IMR-90 (cell line): Measurements from ENCODE around the gene SOWAHB. TPM values are rescaled to one million over a fixed set of nuclear protein-coding genes. Genes with fewer than 3 reads are reported as not detected.

ENCODE experiments used
- ATAC-seq: fragments of 200-7000 bp; cut with Tn5 transposase; 2 replicates; pipeline ENCODE4 v1.9.1; 2020; ENCODE audit warnings: low read depth, mild to moderate bottlenecking, moderate library complexity
- BruUV-seq: library from RNA; stranded (reverse); fragments of 400-500 nt; replicated peaks from 2 replicates; lab custom pipeline; 2021; lab: Mats Ljungman, UMichigan
- CTCF ChIA-PET: fragments of 300-600 bp; formaldehyde crosslinking; extraction: SDS; loops from one replicate; lab custom pipeline; 2021; ENCODE audit warnings: antibody characterized with exemption; lab: Yijun Ruan, JAX
- POLR2A ChIA-PET: fragments of 300-600 bp; sonication (Branson Sonifier 250); formaldehyde crosslinking; loops from one replicate; lab custom pipeline; 2022; ENCODE audit warnings: antibody characterized with exemption; ENCODE audit not compliant: unreplicated experiment; lab: Charles Lee
- DNase-seq: peaks from one replicate; pipeline ENCODE4 v3.0.0; 2013
- H2AFZ ChIP-seq: replicated peaks from 2 replicates; pipeline ENCODE3; 2013; ENCODE audit warnings: low read length, mild to moderate bottlenecking; ENCODE audit not compliant: poor library complexity
- H2AK5ac ChIP-seq: 2 replicates; pipeline ENCODE4 v1.6.1; 2013; ENCODE audit warnings: low read depth, low read length, inconsistent platforms
- H2AK9ac ChIP-seq: replicated peaks from 2 replicates; pipeline ENCODE3; 2013; ENCODE audit warnings: mild to moderate bottlenecking, low read depth, low read length, moderate library complexity; ENCODE audit not compliant: poor library complexity
- H2BK120ac ChIP-seq: 2 replicates; pipeline ENCODE4 v1.6.1; 2013; ENCODE audit warnings: low read depth, low read length, inconsistent platforms
- H2BK15ac ChIP-seq: 3 replicates; pipeline ENCODE4 v1.6.1; 2013; ENCODE audit warnings: low read depth, low read length, inconsistent platforms
- H2BK20ac ChIP-seq: 2 replicates; pipeline ENCODE4 v1.6.1; 2013; ENCODE audit warnings: low read depth, mild to moderate bottlenecking, inconsistent platforms, low read length, moderate library complexity
- H2BK5ac ChIP-seq: 2 replicates; pipeline ENCODE4 v1.6.1; 2013; ENCODE audit warnings: mild to moderate bottlenecking, low read depth, low read length, inconsistent platforms; ENCODE audit not compliant: poor library complexity, severe bottlenecking
- H3K14ac ChIP-seq: replicated peaks from 2 replicates; pipeline ENCODE4 v1.6.1; 2013; ENCODE audit warnings: low read depth, low read length, inconsistent platforms
- H3K18ac ChIP-seq: 2 replicates; pipeline ENCODE4 v1.6.1; 2013; ENCODE audit warnings: low read depth, low read length, control low read depth
- H3K23ac ChIP-seq: 2 replicates; pipeline ENCODE4 v1.6.1; 2013; ENCODE audit warnings: low read depth, low read length, inconsistent platforms
- H3K27ac ChIP-seq: 2 replicates; pipeline ENCODE4 v1.5.1; 2013; ENCODE audit warnings: mild to moderate bottlenecking, control low read depth, low read length; ENCODE audit not compliant: insufficient read depth
- H3K27me3 ChIP-seq: 2 replicates; pipeline ENCODE4 v1.6.1; 2013; ENCODE audit warnings: low read length; ENCODE audit not compliant: control insufficient read depth, insufficient read depth
- H3K36me3 ChIP-seq: 2 replicates; pipeline ENCODE4 v1.6.1; 2013; ENCODE audit warnings: low read length, mixed read lengths; ENCODE audit not compliant: control insufficient read depth, insufficient read depth
- H3K4ac ChIP-seq: 2 replicates; pipeline ENCODE4 v1.6.1; 2013; ENCODE audit warnings: low read depth, low read length, inconsistent platforms
- H3K4me1 ChIP-seq: 2 replicates; pipeline ENCODE4 v1.6.1; 2013; ENCODE audit warnings: low read length, mixed read lengths; ENCODE audit not compliant: control insufficient read depth, insufficient read depth
- H3K4me2 ChIP-seq: 2 replicates; pipeline ENCODE4 v1.6.1; 2013; ENCODE audit warnings: low read depth, mild to moderate bottlenecking, control low read depth, low read length, moderate library complexity
- H3K4me3 ChIP-seq: 2 replicates; pipeline ENCODE4 v1.5.1; 2013; ENCODE audit warnings: low read depth, mild to moderate bottlenecking, control low read depth, low read length, moderate library complexity; ENCODE audit not compliant: insufficient read depth
- H3K56ac ChIP-seq: 2 replicates; pipeline ENCODE4 v1.6.1; 2013; ENCODE audit warnings: low read length, inconsistent platforms; ENCODE audit not compliant: insufficient read depth; ENCODE audit errors: extremely low read depth
- H3K79me1 ChIP-seq, 2 experiments: 2 replicates each; pipeline ENCODE4 v1.6.1; 2013; ENCODE audit warnings: low read length in 2 of 2, inconsistent platforms in 1 of 2, low read depth in 1 of 2
- H3K9ac ChIP-seq: 2 replicates; pipeline ENCODE4 v1.6.1; 2013; ENCODE audit warnings: low read depth, low read length, control low read depth
- H3K9me1 ChIP-seq: 2 replicates; pipeline ENCODE4 v1.6.1; 2013; ENCODE audit warnings: low read length, inconsistent platforms; ENCODE audit not compliant: insufficient read depth
- H3K9me3 ChIP-seq: 2 replicates; pipeline ENCODE4 v1.6.1; 2013; ENCODE audit warnings: low read length; ENCODE audit not compliant: control insufficient read depth, insufficient read depth
- H4K20me1 ChIP-seq: 2 replicates; pipeline ENCODE4 v1.6.1; 2013; ENCODE audit warnings: low read length, inconsistent platforms; ENCODE audit not compliant: insufficient read depth
- H4K5ac ChIP-seq: 2 replicates; pipeline ENCODE4 v1.6.1; 2013; ENCODE audit warnings: mild to moderate bottlenecking, low read depth, low read length, control low read depth
- H4K8ac ChIP-seq, 2 experiments: 2 replicates each; pipeline ENCODE4 v1.6.1; 2013; ENCODE audit warnings: low read depth in 2 of 2, low read length in 2 of 2, control low read depth in 1 of 2, inconsistent platforms in 1 of 2
- H4K91ac ChIP-seq: 2 replicates; pipeline ENCODE4 v1.6.1; 2013; ENCODE audit warnings: low read depth, low read length, inconsistent platforms; ENCODE audit not compliant: insufficient read depth
- BHLHE40 ChIP-seq: fragments of 150-350 bp; IDR thresholded peaks from 2 replicates; pipeline ENCODE4 v1.6.1; 2016; ENCODE audit warnings: mild to moderate bottlenecking, low read depth, low read length
- CEBPB ChIP-seq: IDR thresholded peaks from 2 replicates; pipeline ENCODE4 v1.6.1; 2012; ENCODE audit warnings: low read depth, low read length, improper control_type of control experiment
- CHD1 ChIP-seq: IDR thresholded peaks from 2 replicates; pipeline ENCODE4 v1.6.1; 2012; ENCODE audit warnings: low read depth, low read length, improper control_type of control experiment
- CTCF ChIP-seq: conservative IDR thresholded peaks from 2 replicates; pipeline ENCODE4 v1.5.1; 2012; ENCODE audit warnings: mild to moderate bottlenecking, low read depth, low read length, improper control_type of control experiment
- ELK1 ChIP-seq: fragments of 150-350 bp; IDR thresholded peaks from 2 replicates; pipeline ENCODE4 v1.6.1; 2016; ENCODE audit warnings: low read depth, mild to moderate bottlenecking, low read length, moderate library complexity, borderline replicate concordance
- FOS ChIP-seq: fragments of 150-350 bp; IDR thresholded peaks from 2 replicates; pipeline ENCODE4 v1.6.1; 2016; ENCODE audit warnings: low read depth, low read length
- MAFK ChIP-seq: IDR thresholded peaks from 2 replicates; pipeline ENCODE4 v1.6.1; 2012; ENCODE audit warnings: low read depth, low read length, improper control_type of control experiment
- MAZ ChIP-seq: IDR thresholded peaks from 2 replicates; pipeline ENCODE4 v1.6.1; 2012; ENCODE audit warnings: low read depth, mild to moderate bottlenecking, low read length, improper control_type of control experiment, moderate library complexity, borderline replicate concordance
- MXI1 ChIP-seq: IDR thresholded peaks from 2 replicates; pipeline ENCODE4 v1.6.1; 2012; ENCODE audit warnings: low read depth, mild to moderate bottlenecking, low read length, moderate library complexity, borderline replicate concordance
- NFE2L2 ChIP-seq: fragments of 150-350 bp; IDR thresholded peaks from 2 replicates; pipeline ENCODE4 v1.6.1; 2016; ENCODE audit warnings: low read depth, mild to moderate bottlenecking, low read length
- POLR2A ChIP-seq: IDR thresholded peaks from 2 replicates; pipeline ENCODE4 v1.6.1; 2012; ENCODE audit warnings: mild to moderate bottlenecking, low read depth, low read length
- RAD21 ChIP-seq: IDR thresholded peaks from 2 replicates; pipeline ENCODE4 v1.6.1; 2012; ENCODE audit warnings: low read length, improper control_type of control experiment
- RCOR1 ChIP-seq: IDR thresholded peaks from 2 replicates; pipeline ENCODE4 v1.6.1; 2012; ENCODE audit warnings: mild to moderate bottlenecking, low read length, improper control_type of control experiment; ENCODE audit not compliant: insufficient replicate concordance
- RFX5 ChIP-seq: IDR thresholded peaks from 2 replicates; pipeline ENCODE4 v1.8.0; 2012; ENCODE audit warnings: low read depth, mild to moderate bottlenecking, low read length, moderate library complexity
- SMC3 ChIP-seq: fragments of 150-350 bp; IDR thresholded peaks from 2 replicates; pipeline ENCODE4 v1.6.1; 2016; ENCODE audit warnings: low read depth, mild to moderate bottlenecking, antibody characterized with exemption, low read length, moderate library complexity
- USF2 ChIP-seq: fragments of 150-350 bp; IDR thresholded peaks from 2 replicates; pipeline ENCODE4 v1.6.1; 2017; ENCODE audit warnings: mild to moderate bottlenecking, antibody characterized with exemption, low read length, low read depth
- WGBS, 2 experiments: methylation state at CpG; one replicate each; pipeline versions ENCODE4 v1.1.5 to v1.1.7; 2013; ENCODE audit warnings: missing lambda C conversion rate in 2 of 2; ENCODE audit not compliant: insufficient read length in 1 of 2; ENCODE audit errors: extremely low coverage in 2 of 2; 5-methylcytosine and 5-hydroxymethylcytosine counted together
- dilution Hi-C: fragments of 300-500 bp; cut with HindIII; formaldehyde crosslinking; loops from one replicate; pipeline ENCODE4 v1.14.3; 2018; ENCODE audit warnings: low sequenced_read_pairs; ENCODE audit not compliant: unreplicated experiment
- in situ Hi-C: fragments of 300-500 bp; cut with MboI; formaldehyde crosslinking; loops from 3 replicates; pipeline ENCODE4 v1.14.3; 2019; ENCODE audit warnings: low sequenced_read_pairs, inconsistent platforms, mixed read lengths
- intact Hi-C: fragments of 100-400 bp; cut with micrococcal nuclease; formaldehyde crosslinking; loops from 2 replicates; pipeline ENCODE4 v1.10.0; 2022
- polyA plus RNA-seq, 3 experiments: library from polyadenylated mRNA; depleted of rRNA; stranded (reverse); fragments of >200 nt; gene quantifications; 2 replicates each; pipeline ENCODE4 v1.2.3, GENCODE V29; 2012; ENCODE audit warnings: low replicate concordance in 1 of 3
- total RNA-seq: library from RNA; depleted of rRNA; stranded (reverse); fragments of >200 nt; gene quantifications from 2 replicates; pipeline ENCODE4 v1.2.3, GENCODE V29; 2012

The SOWAHB gene
- total and polyA plus RNA-seq, 2 of the 4 experiments (the other 2 are of a cell fraction), result not detected

GRCh38 chr4:76858319-76858718, 39.6 kb downstream of the SOWAHB start:
- whole genome bisulfite sequencing, 2 experiments, result no CpG with 5 or more reads among the region's 1 CpG

More at GRCh38 chr4:76858319-76858718, 39.6 kb downstream of the SOWAHB start:
- no peak for DNase-seq
- no peak overlapping the region for H3K4ac ChIP-seq
- H3K9ac ChIP-seq, result no peak overlapping the region
- intact Hi-C loops, result loop anchor here (5.0 kb wide), 1 partner anchor 84 kb away; no protein-coding TSS in a partner anchor
- no peak overlapping the region for H2AK9ac ChIP-seq
- in situ Hi-C loops, result no loop called here
- no peak overlapping the region for H4K5ac ChIP-seq
- no peak for TF ChIP-seq CHD1
- TF ChIP-seq ELK1, result no peak
- TF ChIP-seq POLR2A, result no peak
- TF ChIP-seq CEBPB, result no peak
- TF ChIP-seq USF2, result no peak
- no peak for TF ChIP-seq SMC3
- no peak for TF ChIP-seq RFX5
- TF ChIP-seq MXI1, result no peak
- no peak for TF ChIP-seq BHLHE40
- TF ChIP-seq CTCF, result no peak
- no peak for TF ChIP-seq RCOR1
- no peak for TF ChIP-seq MAFK
- TF ChIP-seq RAD21, result no peak
- no peak for TF ChIP-seq MAZ
- no peak for TF ChIP-seq FOS
- no peak for TF ChIP-seq NFE2L2
- BruUV-seq, result no TSS peak
- no peak overlapping the region for H3K27ac ChIP-seq
- dilution Hi-C loops, result no loop called here
- H3K14ac ChIP-seq, result no peak overlapping the region
- ChIA-PET CTCF (no interaction called here), POLR2A (no interaction called here)
- no peak overlapping the region for H4K91ac ChIP-seq
- H3K36me3 ChIP-seq, result no peaks in the 10 kb centered on the region
- H2AK5ac ChIP-seq, result no peak overlapping the region
- H2BK15ac ChIP-seq, result no peak overlapping the region
- no peak for ATAC-seq
- no peak overlapping the region for H2BK5ac ChIP-seq
- H3K4me3 ChIP-seq, result no peak overlapping the region
- H3K4me2 ChIP-seq, result no peak overlapping the region
- no peak overlapping the region for H3K56ac ChIP-seq
- no peak overlapping the region for H2BK20ac ChIP-seq
- no peaks in the 10 kb centered on the region for H3K9me1 ChIP-seq
- H3K27me3 ChIP-seq, result no peaks in the 10 kb centered on the region
- peaks cover 8% of the 10 kb centered on the region for H3K4me1 ChIP-seq
- H3K23ac ChIP-seq, result no peak overlapping the region
- H3K79me1 ChIP-seq, result no peaks in the 10 kb centered on the region
- H2BK120ac ChIP-seq, result no peak overlapping the region
- no peaks in the 10 kb centered on the region for H4K20me1 ChIP-seq
- no peak overlapping the region for H3K18ac ChIP-seq
- no peaks in the 10 kb centered on the region for H3K9me3 ChIP-seq
- no peak overlapping the region for H4K8ac ChIP-seq
- H2AFZ ChIP-seq, result no peak overlapping the region
